GM15510 (cell line): ENCODE data around the gene ACIN1.

Experiments used
- POLR2A ChIP-seq: IDR thresholded peaks from 3 replicates; pipeline ENCODE4 v1.6.1; 2011; ENCODE audit warnings: borderline replicate concordance; ENCODE audit not compliant: insufficient read length; ENCODE audit errors: extremely low read depth

ACIN1 gene

GRCh38 chr14:23129759-23130316, 34.9 kb upstream of the ACIN1 start:
- no peak for TF ChIP-seq POLR2A

GRCh38 chr14:23128969-23129758, 34.2 kb upstream of the ACIN1 start:
- TF ChIP-seq POLR2A = no peak

- TF ChIP-seq POLR2A = no peak
Measured at GRCh38 chr14:23127861-23128260, 32.9 kb upstream of the ACIN1 start.

DNA sequence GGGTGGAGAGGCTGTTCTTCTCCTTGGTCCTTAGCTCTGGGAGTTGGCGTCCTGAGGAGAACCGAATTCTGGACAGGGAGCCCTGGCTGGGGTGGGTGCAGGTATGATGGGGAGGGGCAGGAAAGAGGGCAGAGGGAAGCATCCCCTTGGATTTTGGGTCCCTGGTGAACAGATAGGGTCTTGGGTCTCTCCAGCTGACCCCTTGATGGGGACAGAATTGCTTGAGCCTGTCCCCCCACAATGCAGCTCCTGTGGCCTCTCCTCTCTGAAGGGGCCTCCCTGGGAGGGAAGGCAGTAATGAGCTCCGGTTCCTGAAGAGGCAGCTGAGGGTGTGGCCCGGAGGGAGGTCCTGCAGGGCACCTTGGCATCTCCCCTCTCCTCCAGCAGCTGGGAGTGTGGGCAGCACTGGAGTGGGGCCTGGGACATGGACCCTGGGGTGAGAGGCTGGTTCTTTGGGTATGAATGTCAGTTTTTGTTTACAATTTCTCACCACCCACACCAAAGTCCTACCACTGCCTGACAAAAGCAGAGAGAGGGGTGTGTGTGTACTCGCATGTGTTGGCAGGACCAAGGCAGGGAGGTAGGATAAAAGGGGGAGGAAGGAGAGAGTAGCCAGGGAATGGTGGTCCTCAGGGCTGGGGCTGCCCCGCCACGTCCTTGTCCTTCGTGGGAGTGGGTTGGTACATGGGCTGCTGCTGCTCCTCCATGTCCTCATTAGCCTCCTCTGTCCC, 31.8 kb upstream of the ACIN1 start:
- TF ChIP-seq POLR2A = no peak

GRCh38 chr14:23125933-23126524, 31.1 kb upstream of the ACIN1 start:
- TF ChIP-seq POLR2A = no peak

GRCh38 chr14:23125011-23125410, 30.1 kb upstream of the ACIN1 start:
- no peak for TF ChIP-seq POLR2A

DNA sequence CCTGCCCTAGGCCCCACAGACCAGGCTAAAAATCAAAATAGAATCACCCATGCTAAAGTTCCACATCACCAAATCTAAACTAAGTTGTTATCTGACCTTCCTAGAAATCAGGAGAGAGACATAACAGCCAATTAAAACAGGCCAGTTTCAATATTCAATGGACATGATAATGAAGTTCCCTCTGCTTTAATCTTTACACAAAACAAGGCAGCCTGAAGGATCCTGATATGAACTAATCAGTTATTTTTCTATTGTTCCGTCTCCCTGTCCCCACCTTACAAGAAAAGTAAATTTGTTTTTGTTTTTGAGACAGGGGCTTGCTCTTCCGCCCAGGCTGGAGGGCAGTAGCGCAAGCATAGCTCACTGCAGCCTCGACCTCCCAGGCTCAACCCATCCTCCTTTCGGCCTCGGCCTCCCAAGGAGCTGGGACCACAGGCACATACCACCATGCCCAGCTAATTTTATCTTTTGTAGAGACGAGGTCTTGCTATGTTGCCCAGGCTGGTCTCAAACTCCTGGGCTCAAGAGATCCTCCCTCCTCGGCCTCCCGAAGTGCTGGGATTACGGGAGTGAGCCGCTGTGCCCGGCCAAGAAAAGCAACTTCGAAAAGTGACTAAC, 29.5 kb upstream of the ACIN1 start:
- TF ChIP-seq POLR2A = no peak

- no peak for TF ChIP-seq POLR2A
Measured at GRCh38 chr14:23123419-23123818, 28.5 kb upstream of the ACIN1 start.

GRCh38 chr14:23122086-23122485, 27.1 kb upstream of the ACIN1 start:
- no peak for TF ChIP-seq POLR2A

DNA sequence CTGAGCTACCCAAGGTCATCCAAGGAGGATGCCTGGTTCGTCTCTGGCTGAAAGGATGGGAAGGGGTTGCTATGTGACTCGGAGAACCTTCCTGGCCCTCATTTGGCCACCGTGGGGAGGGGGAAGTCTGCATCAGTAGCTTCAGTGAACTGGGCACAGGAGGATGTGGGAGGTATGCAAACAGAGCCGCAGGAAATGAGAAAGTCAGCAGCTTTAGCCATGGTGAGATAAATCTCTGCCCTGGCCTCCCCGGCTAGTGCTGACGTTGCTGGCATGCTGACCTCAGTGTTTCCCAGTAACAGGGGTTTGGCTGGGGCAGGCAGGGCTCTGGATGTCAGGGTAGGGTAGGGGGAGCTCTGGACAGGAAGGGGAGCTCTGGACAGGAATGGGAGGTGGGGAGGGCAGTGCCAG, 26.4 kb upstream of the ACIN1 start:
- TF ChIP-seq POLR2A = no peak

DNA sequence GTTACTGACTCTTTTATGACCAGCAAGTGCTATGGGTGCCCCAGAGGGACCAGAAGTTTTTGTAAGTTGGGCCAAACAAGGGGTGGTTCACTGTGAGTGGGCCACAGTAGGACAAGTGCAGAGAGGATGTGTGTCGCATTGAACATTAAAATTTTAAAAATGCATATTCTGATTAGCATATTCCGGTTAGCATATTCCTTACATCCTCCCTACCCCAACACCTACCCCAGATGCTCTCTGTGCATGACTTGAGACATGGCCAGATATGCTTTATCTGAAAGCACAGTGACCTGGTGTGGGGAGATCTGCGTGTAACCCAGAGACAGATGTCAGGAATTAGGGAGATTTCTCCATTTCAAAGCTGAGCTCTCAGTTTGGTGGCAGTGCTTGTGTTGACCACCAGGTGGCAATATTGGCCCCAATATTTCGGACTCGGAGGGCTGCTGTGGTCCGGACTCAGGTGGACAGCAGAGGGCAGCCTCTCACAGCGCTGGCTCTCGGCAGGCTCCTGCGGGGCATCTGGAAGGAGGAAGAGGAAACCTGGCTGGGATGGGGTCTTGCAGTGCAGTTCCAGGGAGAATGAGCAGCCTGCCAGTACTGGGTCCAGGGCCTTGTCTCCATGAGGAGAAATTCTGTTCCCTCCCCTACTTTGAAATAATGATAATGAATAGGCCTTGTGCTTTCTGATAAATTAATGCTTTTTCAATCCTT, 25.8 kb upstream of the ACIN1 start:
- TF ChIP-seq POLR2A = no peak

GRCh38 chr14:23119363-23120327, 24.7 kb upstream of the ACIN1 start:
- TF ChIP-seq POLR2A = no peak
